Psoas muscle (tissue), 8 donors: ENCODE results near the gene THAP7. TPM values are rescaled to one million over a fixed set of nuclear protein-coding genes. Genes with fewer than 3 reads are reported as not detected.
A peak's percentile ranks its signal among the peaks of the same experiment; 100 is the strongest.
"Not testable (repeated sequence)": the region's sequence is repeated elsewhere in the genome, so short reads cannot be mapped to it uniquely, and the experiment has no call there.

Experiments used
- ATAC-seq, 4 donors: fragments of 200-7000 bp; cut with Tn5 transposase; one replicate each; pipeline ENCODE4 v1.9.1; 2020; ENCODE audit warnings: moderate library complexity in 3 of 4, mild to moderate bottlenecking in 2 of 4
- DNase-seq, 2 donors: peaks; one replicate each; pipeline ENCODE4 v3.0.0-alpha.2; 2020
- H3K27ac ChIP-seq: fragments of 200-600 bp; one replicate; pipeline ENCODE4 v1.8.0; 2022
- H3K27me3 ChIP-seq, 3 donors: fragments of 200-600 bp in 1 of 3; one replicate each; pipeline versions ENCODE4 v1.6.1 to v1.8.0; 2013 to 2022; ENCODE audit warnings: low read length in 2 of 3, mild to moderate bottlenecking in 2 of 3, moderate library complexity in 1 of 3; ENCODE audit not compliant: insufficient read depth in 3 of 3
- H3K36me3 ChIP-seq, 2 donors: fragments of 200-600 bp in 1 of 2; one replicate each; pipeline versions ENCODE4 v1.6.1 to v1.8.0; 2013 to 2022; ENCODE audit warnings: low read depth in 1 of 2, mild to moderate bottlenecking in 1 of 2, moderate library complexity in 1 of 2; ENCODE audit not compliant: insufficient read depth in 1 of 2
- H3K4me1 ChIP-seq: fragments of 200-600 bp; one replicate; pipeline ENCODE4 v1.8.0; 2022
- H3K4me3 ChIP-seq: fragments of 200-600 bp; one replicate; pipeline ENCODE4 v1.8.0; 2022; ENCODE audit warnings: mild to moderate bottlenecking
- H3K9me3 ChIP-seq: fragments of 200-600 bp; one replicate; pipeline ENCODE4 v1.8.0; 2022
- CTCF ChIP-seq: fragments of 200-600 bp; IDR thresholded peaks from one replicate; pipeline ENCODE4 v1.8.0; 2022; ENCODE audit warnings: antibody characterized with exemption
- WGBS, 3 donors: extraction: QIAGEN DNeasy Blood & Tissue Kit; methylation state at CpG; one replicate each; pipeline versions ENCODE4 v1.1.6 to v1.1.7; 2013; 5-methylcytosine and 5-hydroxymethylcytosine counted together
- intact Hi-C, 2 donors: fragments of 100-400 bp; cut with DNase I; formaldehyde crosslinking; loops; one replicate each; pipeline versions ENCODE4 v1.11.0 to v1.14.2; 2022
- polyA plus RNA-seq, 3 donors: library from polyadenylated mRNA; stranded (reverse); fragments of 200-250 nt; gene quantifications; one replicate each; pipeline ENCODE4 v1.2.3, GENCODE V29; 2013
- total RNA-seq, 4 donors: library from RNA; stranded (reverse); fragmentation: NEBNext Ultra II Directional in 2 of 4; extraction: Animal tissue kit (Norgen Biotek cat#: 25700) in 2 of 4; gene quantifications; one replicate each; pipeline versions ENCODE4 v1.2.1 to v1.2.4, GENCODE V29; 2021 to 2023
- donor health status: healthy with polysubstance abuse.
- donor health status: DM: no; HTN: no; CAD: no; lungs with moderate emphysema.
- donor health status: Bipolar disorder and iron deficiency.
- donor health status: healthy.
- donor health status: DM: yes; HTN: yes; CAD: no.
- donor health status: DM: no; HTN: no; CAD: no.
- donor health status: DM: no; HTN: no; CAD: no.
- donor health status: DM: yes; HTN: yes; CAD: no.

THAP7 gene
- total and polyA plus RNA-seq, 7 donors, result 25.2 to 67.5 (median 39.2) TPM

GRCh38 chr22:20975541-20976290 lies 26.2 kb downstream of the THAP7 start:
- H3K36me3 ChIP-seq, result no peaks in the 10 kb centered on the region
- no peak overlapping the region for H3K27ac ChIP-seq
- H3K27me3 ChIP-seq, result no peaks in the 10 kb centered on the region
- WGBS, 3 donors, result 80 to 86% (median 84%) methylated on average over 14 of the region's 14 CpGs
- TF ChIP-seq CTCF, result no peak
- no peak overlapping the region for H3K4me3 ChIP-seq
- H3K4me1 ChIP-seq, result peaks cover 13% of the 10 kb centered on the region
- ATAC-seq (no peak), DNase-seq (no peak)
- intact Hi-C loops, result no loop called here
- no peaks in the 10 kb centered on the region for H3K9me3 ChIP-seq

- peaks cover 1% of the 10 kb centered on the region for H3K4me1 ChIP-seq
- no peaks in the 10 kb centered on the region for H3K36me3 ChIP-seq
- WGBS, 3 donors, result 65 to 74% (median 66%) methylated on average over 15 to 16 of the region's 16 CpGs
- H3K4me3 ChIP-seq, result no peak overlapping the region
- no peaks in the 10 kb centered on the region for H3K9me3 ChIP-seq
- no peak for TF ChIP-seq CTCF
- no peaks in the 10 kb centered on the region for H3K27me3 ChIP-seq
- DNase-seq (no peak), ATAC-seq (no peak)
- no peak overlapping the region for H3K27ac ChIP-seq
- intact Hi-C loops, result no loop called here
Measured at GRCh38 chr22:20974336-20974955, 27.5 kb downstream of the THAP7 start.

- no peak for TF ChIP-seq CTCF
- H3K4me1 ChIP-seq, result no peaks in the 10 kb centered on the region
- H3K27me3 ChIP-seq, result peaks cover 0 to 2% (median 0%) of the 10 kb centered on the region in 3 donors
- H3K36me3 ChIP-seq, result no peaks in the 10 kb centered on the region
- intact Hi-C loops, result no loop called here
- H3K9me3 ChIP-seq, result no peaks in the 10 kb centered on the region
- H3K27ac ChIP-seq, result no peak overlapping the region
- no peak for ATAC-seq
- DNase-seq, result no peak
- WGBS, 3 donors, result 50 to 58% (median 58%) methylated on average over 21 of the region's 21 CpGs
- H3K4me3 ChIP-seq, result no peak overlapping the region
Measured at GRCh38 chr22:20973634-20974286, 28.2 kb downstream of the THAP7 start.

- peaks cover 0 to 2% (median 0%) of the 10 kb centered on the region in 3 donors for H3K27me3 ChIP-seq
- 61 to 70% (median 63%) methylated on average over 16 to 21 of the region's 21 CpGs for WGBS, 3 donors
- intact Hi-C loops, result no loop called here
- H3K27ac ChIP-seq, result no peak overlapping the region
- DNase-seq, result no peak
- no peak for ATAC-seq
- H3K36me3 ChIP-seq, result no peaks in the 10 kb centered on the region
- no peaks in the 10 kb centered on the region for H3K9me3 ChIP-seq
- H3K4me3 ChIP-seq, result no peak overlapping the region
- H3K4me1 ChIP-seq, result no peaks in the 10 kb centered on the region
- TF ChIP-seq CTCF, result no peak
Measured at GRCh38 chr22:20972933-20973577, 28.9 kb downstream of the THAP7 start.

GRCh38 chr22:20972014-20972694 lies 29.8 kb downstream of the THAP7 start:
- WGBS, 3 donors, result 82 to 89% (median 87%) methylated on average over 11 of the region's 11 CpGs
- H3K4me3 ChIP-seq, result not testable (repeated sequence)
- peak; percentile 47 to 64 (median 57) for ATAC-seq

More at GRCh38 chr22:20972014-20972694, 29.8 kb downstream of the THAP7 start:
- DNase-seq, H3K27me3 ChIP-seq, H3K36me3 ChIP-seq, intact Hi-C loops, H3K9me3 ChIP-seq, H3K4me1 ChIP-seq, H3K27ac ChIP-seq: not testable (repeated sequence)
